ENCODE data around the gene TUBB4A. TPM values are rescaled to one million over a fixed set of nuclear protein-coding genes. Genes with fewer than 3 reads are reported as not detected.

Gene TUBB4A
- total and polyA plus RNA-seq, 2 of the 8 experiments (the other 6 are each of a cell fraction or from before 2014, with no cell fraction given): 16.8 to 30.4 TPM

- no peak overlapping the region for H3K23ac ChIP-seq (ENCODE audit: insufficient read length)
- no peak overlapping the region for H3K4ac ChIP-seq (replicated peaks; ENCODE audit: insufficient read length, low read depth, low read length)
- H2BK12ac ChIP-seq (ENCODE audit: low read depth, low read length): no peak overlapping the region
- H2BK5ac ChIP-seq (ENCODE audit: low read depth, low read length): no peak overlapping the region
- no peaks in the 10 kb centered on the region; a peak in 1 of 7 replicates for H3K27me3 ChIP-seq (replicated peaks in 1 of 4; ENCODE audit: control insufficient read depth in 3 of 4, extremely low read depth in 1 of 4, insufficient read depth in 3 of 4, low read length in 3 of 4)
- no peak overlapping the region for H3K56ac ChIP-seq (replicated peaks; ENCODE audit: insufficient read length, low read depth, low read length)
- no peak overlapping the region for H2BK20ac ChIP-seq (ENCODE audit: low read length)
- no peak overlapping the region for H2BK120ac ChIP-seq (replicated peaks; ENCODE audit: low read depth, low read length)
- ChIA-PET POLR2A (ENCODE audit: partially characterized antibody) (interaction anchor here (1.1 kb wide), 1 partner anchor 47 kb away, joined by 4 read pairs; no protein-coding TSS in a partner anchor), CTCF (ENCODE audit: partially characterized antibody) (interaction anchor here (1.0 to 1.6 kb wide), 2 partner anchors 30 to 41 kb away, joined by 3 to 7 read pairs; no protein-coding TSS in a partner anchor)
- H2BK15ac ChIP-seq (ENCODE audit: low read length): no peak overlapping the region
- H3K4me1 ChIP-seq (replicated peaks in 1 of 4; ENCODE audit: control insufficient read depth in 3 of 4, insufficient read depth in 4 of 4, low read length in 3 of 4): peaks cover 0 to 10% (median 4%) of the 10 kb centered on the region in 4 experiments; a peak in 4 of 7 replicates
- no peak overlapping the region for H3K4me3 ChIP-seq (ENCODE audit: extremely low read depth in 1 of 4, insufficient read depth in 2 of 4, low read depth in 3 of 4, low read length in 4 of 4)
- peaks cover 0 to 9% of the 10 kb centered on the region in 2 experiments; a peak in 2 of 4 replicates for H3K79me2 ChIP-seq (ENCODE audit: control insufficient read depth in 1 of 2, insufficient read depth in 2 of 2, low read length in 2 of 2)
- no peak for DNase-seq (ENCODE audit: low read depth in 1 of 2, low spot score in 2 of 2)
- no peaks in the 10 kb centered on the region for H3K9me3 ChIP-seq (ENCODE audit: insufficient read depth in 2 of 2, low read depth in 1 of 2, low read length in 1 of 2)
- H3K79me1 ChIP-seq (ENCODE audit: low read depth, low read length): no peaks in the 10 kb centered on the region; the same call in 1 of the 2 replicates
- H4K20me1 ChIP-seq (replicated peaks in 1 of 2; ENCODE audit: control insufficient read depth in 1 of 2, insufficient read depth in 2 of 2, low read length in 2 of 2): peaks cover 0 to 14% of the 10 kb centered on the region in 2 experiments
- peaks cover 0 to 8% (median 3%) of the 10 kb centered on the region in 4 experiments; a peak in 2 of 8 replicates for H3K36me3 ChIP-seq (ENCODE audit: control insufficient read depth in 2 of 4, insufficient read depth in 4 of 4, low read length in 3 of 4)
- no peak for FAIRE-seq
- H2AK5ac ChIP-seq (ENCODE audit: low read depth, low read length): no peak overlapping the region
- H3K27ac ChIP-seq (ENCODE audit: low read depth, low read length): no peak overlapping the region
- no peak overlapping the region for H3K14ac ChIP-seq (ENCODE audit: insufficient read length)
- H4K91ac ChIP-seq (replicated peaks; ENCODE audit: insufficient read length, low read length): no peak overlapping the region
- H3K4me2 ChIP-seq (ENCODE audit: insufficient read depth in 1 of 2, low read depth in 2 of 2, low read length in 2 of 2): no peak overlapping the region
- peaks cover 8% of the 10 kb centered on the region; the same call in 1 of the 2 replicates for H3K23me2 ChIP-seq (ENCODE audit: low read depth, low read length)
- H3K9ac ChIP-seq (replicated peaks in 1 of 4; ENCODE audit: extremely low read depth in 1 of 4, low read depth in 3 of 4, low read length in 3 of 4): no peak overlapping the region
- no peak overlapping the region for H4K5ac ChIP-seq (ENCODE audit: insufficient read length, low read depth, low read length)
- 88% methylated on average over 8 of the region's 8 CpGs; no CpG with 5 or more reads in 1 of the 2 experiments for WGBS, 2 experiments (ENCODE audit: extremely low coverage in 1 of 2, insufficient coverage in 1 of 2, insufficient read length in 1 of 2, insufficient replicate concordance in 2 of 2, low coverage in 1 of 2, low lambda C conversion rate in 2 of 2, missing lambda C conversion rate in 1 of 2)
- no peak overlapping the region for H4K8ac ChIP-seq (ENCODE audit: extremely low read depth, insufficient read depth, low read length)
- H3K18ac ChIP-seq (ENCODE audit: extremely low read depth, low read length): no peak overlapping the region
- no peak overlapping the region for H2AFZ ChIP-seq (ENCODE audit: low read length)
- TF ChIP-seq FOSL1 (IDR thresholded peaks at IDR 0.05; ENCODE audit: insufficient read depth, low read depth, low read length): no peak
- TF ChIP-seq BRCA1 (IDR thresholded peaks at IDR 0.05; ENCODE audit: low read depth, low read length): no peak
- TF ChIP-seq CTCF (IDR thresholded peaks at IDR 0.05; ENCODE audit: control extremely low read depth in 1 of 3, insufficient read depth in 1 of 3, low read depth in 1 of 3, low read length in 3 of 3): no peak
- no peak for TF ChIP-seq POLR2AphosphoS5 (IDR thresholded peaks at IDR 0.05; ENCODE audit: low read depth, low read length)
Measured at GRCh38 chr19:6467384-6467783, 34.7 kb downstream of the TUBB4A start.

Data from H1 (cell line).